Skeletal muscle tissue (tissue), 4 donors: ENCODE measurements around the gene NXF1. TPM values are rescaled to one million over a fixed set of nuclear protein-coding genes. Genes with fewer than 3 reads are reported as not detected.

Experiments
- H3K27ac ChIP-seq: one replicate; pipeline ENCODE4 v1.7.0; 2013; ENCODE audit warnings: mild to moderate bottlenecking, low read depth, low read length, inconsistent platforms
- H3K27me3 ChIP-seq, 3 donors: one replicate each; pipeline ENCODE4 v1.7.0; 2013; ENCODE audit warnings: low read length in 3 of 3; ENCODE audit not compliant: control insufficient read depth in 3 of 3, insufficient read depth in 3 of 3
- H3K36me3 ChIP-seq, 3 donors: one replicate each; pipeline ENCODE4 v1.7.0; 2013; ENCODE audit warnings: low read length in 3 of 3; ENCODE audit not compliant: control insufficient read depth in 3 of 3, insufficient read depth in 3 of 3
- H3K4me1 ChIP-seq, 3 donors: one replicate each; pipeline ENCODE4 v1.7.0; 2013; ENCODE audit warnings: low read length in 3 of 3, mild to moderate bottlenecking in 3 of 3; ENCODE audit not compliant: control insufficient read depth in 3 of 3, insufficient read depth in 3 of 3
- H3K4me3 ChIP-seq, 3 donors: one replicate each; pipeline ENCODE4 v1.7.0; 2013; ENCODE audit warnings: low read length in 3 of 3
- H3K9ac ChIP-seq, 3 donors: one replicate each; pipeline ENCODE4 v1.7.0; 2013; ENCODE audit warnings: low read length in 3 of 3, mild to moderate bottlenecking in 3 of 3, moderate library complexity in 2 of 3, low read depth in 1 of 3
- H3K9me3 ChIP-seq, 3 donors: one replicate each; pipeline ENCODE4 v1.7.0; 2013; ENCODE audit warnings: low read length in 3 of 3; ENCODE audit not compliant: control insufficient read depth in 3 of 3
- total RNA-seq: library from RNA; depleted of rRNA; stranded (reverse); fragments of >200 nt; gene quantifications from one replicate; pipeline ENCODE4 v1.2.3, GENCODE V29; 2014
- donor health status: Osteomylitis.

NXF1 gene
- total RNA-seq: 12.5 TPM

DNA sequence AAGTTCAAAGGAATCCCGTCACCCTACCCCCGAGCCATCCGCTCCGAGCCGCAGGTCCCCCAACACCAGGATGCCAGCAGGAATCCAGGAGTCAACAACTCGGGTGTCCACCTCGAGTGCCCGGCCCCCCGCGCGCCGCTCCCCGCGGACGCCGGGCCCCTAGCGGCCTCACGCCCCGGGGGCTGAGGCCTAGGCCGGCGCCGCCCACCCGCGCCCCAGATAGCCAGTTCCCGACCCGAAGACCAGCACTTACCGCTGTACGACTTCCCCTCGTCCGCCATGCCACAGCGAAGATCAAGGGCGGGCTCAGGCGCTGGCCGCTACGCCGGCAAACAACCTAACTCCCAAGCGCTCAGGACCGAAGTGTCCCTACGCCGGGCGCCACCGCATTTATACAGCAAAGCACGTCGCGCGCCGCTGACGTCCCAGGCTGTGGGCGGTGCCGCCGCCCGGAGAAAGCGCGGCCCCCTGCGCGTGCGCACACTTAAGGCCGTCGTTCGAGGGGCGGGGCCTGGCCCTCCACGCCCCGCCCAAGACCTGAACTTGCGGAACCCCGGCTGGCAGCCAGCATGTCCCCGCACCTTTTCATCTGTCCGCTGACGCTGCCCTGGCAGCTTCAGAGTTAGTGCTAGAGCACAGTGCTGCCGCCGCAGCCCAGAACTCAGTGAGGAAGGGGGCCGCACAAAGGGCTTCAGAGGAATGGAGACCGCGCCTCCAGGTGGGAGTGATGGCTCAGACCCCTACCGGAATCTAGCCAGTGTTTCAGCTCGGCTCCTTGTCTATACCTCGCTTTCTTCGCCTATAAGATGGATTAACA is at the start of gene NXF1:
NXF1 (minus strand) TSS at position 365 of the 817 bp plus-strand sequence; CDS start at position 281, 84 bp downstream.
- Histone ChIP-seq H3K9me3 (no peaks in the 10 kb centered on the region), H3K27ac (peak within 1 kb of the TSS; percentile 97), H3K4me1 (peaks cover 22 to 28% (median 26%) of the 10 kb centered on the region in 3 donors), H3K4me3 (peak within 1 kb of the TSS; percentile 88 to 94 (median 89)), H3K9ac (peak within 1 kb of the TSS; percentile 95 to 97 (median 96)), H3K36me3 (peaks cover 28 to 32% (median 31%) of the 10 kb centered on the region in 3 donors), H3K27me3 (no peaks in the 10 kb centered on the region)

DNA sequence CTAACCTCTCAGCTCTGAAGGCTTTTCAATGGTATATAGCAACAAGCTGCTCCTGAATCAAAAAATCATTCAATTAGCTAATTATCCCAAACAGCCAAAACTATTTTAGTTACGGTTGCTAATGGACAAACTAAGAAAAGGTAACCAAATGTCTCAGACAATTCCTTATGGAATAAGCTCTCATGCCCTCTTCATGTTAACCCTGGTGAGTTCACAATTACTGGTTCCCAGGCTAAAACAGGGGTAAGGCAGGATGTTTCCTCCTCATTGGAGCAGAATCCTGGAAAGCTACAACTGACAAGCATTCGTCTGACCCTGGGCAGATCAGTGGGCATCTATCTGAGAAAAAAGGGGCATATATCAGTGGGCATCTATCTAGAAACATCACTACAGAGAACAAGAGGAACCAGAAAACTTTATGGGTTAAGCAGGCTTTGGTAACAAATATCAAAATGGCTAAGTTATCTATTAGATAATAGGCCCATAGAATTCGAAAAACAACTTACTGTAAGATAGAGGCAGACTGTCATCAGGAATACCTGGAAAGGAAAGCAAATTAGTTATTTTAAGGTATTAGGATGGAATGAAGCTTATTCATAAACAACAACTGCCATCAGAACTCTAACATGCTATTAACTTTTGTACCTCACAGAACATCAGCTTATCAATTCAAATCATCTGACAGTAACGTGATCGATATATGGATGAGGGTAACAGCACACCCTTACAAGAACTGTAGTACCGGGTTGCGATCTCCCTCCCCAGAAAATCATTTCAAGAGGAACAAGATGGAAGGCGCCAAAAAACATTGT is 49.0 kb upstream of the NXF1 start:
- H3K9ac ChIP-seq: peak overlapping the region; percentile 67 to 91 (median 88)
- no peak overlapping the region for H3K27ac ChIP-seq
- peaks cover 22 to 38% (median 32%) of the 10 kb centered on the region in 3 donors for H3K4me1 ChIP-seq
- H3K9me3 ChIP-seq: no peaks in the 10 kb centered on the region
- H3K27me3 ChIP-seq: no peaks in the 10 kb centered on the region
- H3K4me3 ChIP-seq: peak overlapping the region; percentile 86 to 98 (median 96)
- H3K36me3 ChIP-seq: peaks cover 26 to 38% (median 30%) of the 10 kb centered on the region in 3 donors

DNA sequence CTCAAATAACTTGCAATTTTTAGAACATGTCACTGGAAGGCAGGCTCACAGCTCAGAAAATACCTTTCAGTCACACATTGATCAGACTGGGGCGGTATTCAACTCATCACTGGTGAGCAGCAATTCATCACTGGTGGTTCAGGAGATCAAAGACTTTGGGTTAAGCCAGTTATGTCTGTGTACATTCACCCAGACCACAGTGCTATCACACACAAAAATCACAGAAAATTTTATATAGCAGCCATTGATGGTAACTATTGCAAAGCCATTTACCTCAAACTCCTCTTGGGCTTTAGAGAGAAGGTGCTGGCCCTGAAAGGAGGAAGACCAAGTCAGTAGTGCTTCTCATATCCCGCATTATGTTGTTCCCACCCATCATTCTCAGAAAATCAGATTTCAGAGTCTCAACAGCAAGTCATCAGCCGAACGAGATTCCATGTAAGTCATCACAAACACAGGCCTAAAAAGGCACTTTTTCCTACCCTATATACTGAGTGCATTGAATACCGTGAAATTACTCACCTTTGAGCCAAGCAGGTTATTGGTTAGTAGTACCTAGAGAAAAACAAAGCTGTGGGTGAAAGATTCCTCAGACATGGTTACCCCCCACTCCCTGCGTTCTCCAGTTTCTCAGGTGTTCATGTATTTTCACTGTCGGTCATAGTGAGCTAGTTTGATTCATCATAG is 48.2 kb upstream of the NXF1 start:
- no peaks in the 10 kb centered on the region for H3K27me3 ChIP-seq
- no peak overlapping the region for H3K4me3 ChIP-seq
- peaks cover 26 to 38% (median 30%) of the 10 kb centered on the region in 3 donors for H3K36me3 ChIP-seq
- H3K9me3 ChIP-seq: no peaks in the 10 kb centered on the region
- peaks cover 22 to 38% (median 32%) of the 10 kb centered on the region in 3 donors for H3K4me1 ChIP-seq
- H3K9ac ChIP-seq: peak overlapping the region in 2 of 3 donors; percentile 52 to 91
- H3K27ac ChIP-seq: no peak overlapping the region

DNA sequence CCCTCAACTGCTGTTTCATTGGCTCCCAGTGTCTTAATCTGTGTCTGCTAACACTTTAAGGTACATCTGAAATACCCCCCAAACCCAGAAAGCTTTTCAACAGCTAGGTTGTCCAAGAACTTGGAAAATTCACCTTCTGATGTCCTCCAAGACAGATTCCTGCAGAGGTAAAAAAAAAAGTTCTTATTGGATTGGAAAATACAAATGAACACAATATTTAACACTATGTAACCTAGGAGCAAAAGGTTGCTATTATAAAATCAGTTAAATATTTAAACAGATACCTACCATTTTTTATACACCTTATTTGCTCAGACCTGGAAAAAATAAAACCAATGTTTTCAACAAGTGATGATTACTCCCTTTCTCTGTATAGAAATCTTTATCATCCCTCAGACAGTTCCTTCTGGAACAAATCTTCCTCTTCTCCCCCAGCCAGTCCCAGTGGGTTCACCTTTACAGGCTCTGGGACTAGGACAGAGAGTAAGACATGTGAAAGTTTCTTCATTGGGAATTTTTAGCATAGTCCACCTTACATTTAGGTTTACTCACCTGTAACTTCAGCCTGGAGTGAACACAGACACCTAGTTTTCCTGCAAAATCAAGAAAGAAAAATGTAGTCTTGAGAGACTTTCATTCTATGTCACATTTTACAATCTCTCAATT is 47.4 kb upstream of the NXF1 start:
- H3K27me3 ChIP-seq: no peaks in the 10 kb centered on the region
- no peak overlapping the region for H3K9ac ChIP-seq
- H3K9me3 ChIP-seq: no peaks in the 10 kb centered on the region
- peaks cover 22 to 38% (median 32%) of the 10 kb centered on the region in 3 donors for H3K4me1 ChIP-seq
- no peak overlapping the region for H3K4me3 ChIP-seq
- H3K27ac ChIP-seq: no peak overlapping the region
- peaks cover 26 to 38% (median 30%) of the 10 kb centered on the region in 3 donors for H3K36me3 ChIP-seq

DNA sequence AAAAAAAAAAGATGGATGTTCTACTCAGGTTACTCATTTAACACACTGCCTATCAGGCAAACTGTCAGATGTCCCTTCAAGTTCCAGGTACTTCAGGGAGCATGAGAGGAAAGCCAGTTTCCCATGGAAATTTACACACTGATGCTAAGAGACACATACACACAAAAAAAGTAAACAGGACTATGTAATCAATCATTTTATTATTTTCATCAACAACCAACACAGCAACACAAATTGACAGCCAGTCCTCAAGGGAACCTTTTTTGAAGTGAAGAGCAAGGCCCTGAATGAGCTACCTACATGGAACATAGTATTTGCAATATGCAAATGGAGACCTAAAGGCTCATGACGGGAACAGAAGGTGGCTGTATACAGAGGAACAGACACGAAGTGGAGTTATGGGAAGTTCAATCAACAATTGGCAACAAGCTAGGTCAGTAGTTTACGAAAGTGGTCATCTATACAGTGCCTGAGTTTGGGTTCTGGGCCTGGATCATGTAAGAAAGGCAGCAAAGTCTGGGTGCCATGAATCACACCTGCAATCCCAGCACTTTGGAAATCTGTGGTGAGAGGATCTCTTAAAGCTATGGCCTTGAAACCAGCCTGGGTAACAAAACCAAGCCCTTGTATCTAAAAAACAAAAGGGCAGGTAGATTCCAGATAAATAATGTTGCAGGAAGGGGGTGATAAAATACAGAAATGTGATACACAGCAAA is 46.7 kb upstream of the NXF1 start:
- Histone ChIP-seq H3K9ac (no peak overlapping the region), H3K4me1 (peaks cover 22 to 37% (median 32%) of the 10 kb centered on the region in 3 donors), H3K27me3 (no peaks in the 10 kb centered on the region), H3K4me3 (no peak overlapping the region), H3K36me3 (peaks cover 26 to 38% (median 30%) of the 10 kb centered on the region in 3 donors), H3K9me3 (no peaks in the 10 kb centered on the region), H3K27ac (no peak overlapping the region)

DNA sequence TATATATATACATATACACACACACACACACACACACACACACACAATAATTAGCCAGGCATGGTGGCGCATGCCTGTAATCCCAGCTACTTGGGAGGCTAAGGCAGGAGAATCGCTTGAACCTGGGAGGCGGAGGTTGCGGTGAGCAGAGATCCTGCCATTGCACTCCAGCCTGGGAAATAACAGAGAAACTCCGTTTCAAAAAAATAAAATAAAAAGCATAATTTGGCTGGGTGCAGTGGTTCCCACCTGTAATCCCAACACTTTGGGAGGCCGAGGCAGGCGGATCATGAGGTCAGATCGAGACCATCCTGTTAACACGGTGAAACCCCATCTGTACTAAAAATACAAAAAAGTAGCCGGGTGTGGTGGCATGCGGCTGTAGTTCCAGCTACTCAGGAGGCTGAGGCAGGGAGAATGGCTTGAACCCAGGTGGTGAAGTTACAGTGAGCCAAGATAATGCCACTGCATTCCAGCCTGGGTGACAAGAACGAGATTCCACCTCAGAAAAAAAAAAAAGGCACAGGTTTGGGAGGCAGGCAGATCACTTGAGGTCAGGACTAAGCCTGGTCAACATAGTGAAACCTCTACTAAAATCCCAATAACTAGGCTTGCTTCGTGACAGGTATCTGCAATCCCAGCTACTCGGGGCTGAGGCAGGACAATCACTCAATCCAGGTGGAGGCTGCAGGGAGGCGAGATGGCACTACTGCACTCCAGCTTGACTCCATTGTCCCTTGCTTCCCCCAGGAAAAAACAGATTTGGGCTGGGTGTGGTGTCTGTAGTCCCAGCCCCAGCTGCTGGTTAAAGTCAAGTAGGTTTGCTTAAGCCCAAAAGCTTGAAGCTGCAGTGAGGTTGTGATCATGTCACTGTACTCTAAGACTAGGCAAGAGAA is 45.9 kb upstream of the NXF1 start:
- H3K4me1 ChIP-seq: peaks cover 18 to 29% (median 26%) of the 10 kb centered on the region in 3 donors
- H3K36me3 ChIP-seq: peaks cover 26 to 38% (median 30%) of the 10 kb centered on the region in 3 donors
- H3K27ac ChIP-seq: no peak overlapping the region
- peak overlapping the region in 1 of 3 donors; percentile 21 for H3K9ac ChIP-seq
- no peak overlapping the region for H3K4me3 ChIP-seq
- H3K9me3 ChIP-seq: no peaks in the 10 kb centered on the region
- no peaks in the 10 kb centered on the region for H3K27me3 ChIP-seq

DNA sequence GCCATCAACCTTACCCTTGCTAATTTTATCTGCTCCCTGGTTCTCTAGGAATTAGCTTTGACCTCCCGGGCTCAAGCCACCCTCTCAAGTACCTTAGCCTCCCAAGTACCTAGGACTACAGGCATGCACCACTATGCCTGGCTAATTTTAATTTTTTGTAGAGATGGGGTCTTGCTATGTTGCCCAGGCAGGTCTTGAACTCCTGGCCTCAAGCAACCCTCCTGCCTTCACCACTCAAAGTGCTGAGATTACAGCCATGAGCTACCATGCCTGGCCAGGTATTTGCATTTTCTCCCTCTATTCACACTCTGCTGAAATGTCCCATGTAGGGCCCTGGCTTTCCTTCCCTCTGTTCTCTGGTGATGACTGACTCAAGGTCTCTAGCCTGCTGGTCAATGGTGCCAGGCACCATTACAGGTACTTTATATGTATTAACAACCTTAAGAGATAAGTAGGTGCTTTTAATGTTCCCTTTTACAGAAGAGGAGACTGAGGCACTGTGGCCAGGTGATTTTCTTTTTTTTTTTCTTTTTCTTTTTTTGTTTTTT is 42.6 kb upstream of the NXF1 start:
- H3K27ac ChIP-seq: no peak overlapping the region
- H3K36me3 ChIP-seq: peaks cover 10 to 16% (median 16%) of the 10 kb centered on the region in 3 donors
- H3K9me3 ChIP-seq: no peaks in the 10 kb centered on the region
- H3K27me3 ChIP-seq: no peaks in the 10 kb centered on the region
- no peaks in the 10 kb centered on the region for H3K4me1 ChIP-seq
- H3K4me3 ChIP-seq: no peak overlapping the region
- H3K9ac ChIP-seq: no peak overlapping the region

DNA sequence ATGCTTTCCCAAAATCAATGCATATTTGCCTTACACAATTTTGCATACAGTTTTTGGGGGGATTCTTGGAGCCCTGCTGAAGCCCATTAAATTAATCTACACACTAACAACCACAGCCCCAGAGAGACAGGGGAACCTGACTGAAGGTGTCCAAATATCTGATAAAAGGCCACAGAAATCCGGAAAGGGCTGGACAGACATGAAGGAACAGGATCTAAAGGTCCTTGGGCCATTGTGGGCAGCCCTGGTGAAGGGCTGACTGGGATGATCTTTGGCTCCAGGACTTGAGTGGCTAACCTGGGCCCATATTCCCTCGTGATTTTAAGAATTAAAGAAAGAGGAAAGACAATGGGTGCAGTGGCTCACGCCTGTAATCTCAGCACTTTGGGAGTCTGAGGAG is 40.9 kb upstream of the NXF1 start:
- H3K27me3 ChIP-seq: no peaks in the 10 kb centered on the region
- peaks cover 0 to 2% (median 0%) of the 10 kb centered on the region in 3 donors for H3K36me3 ChIP-seq
- peaks cover 7 to 8% (median 7%) of the 10 kb centered on the region in 3 donors for H3K4me1 ChIP-seq
- no peak overlapping the region for H3K4me3 ChIP-seq
- H3K9ac ChIP-seq: no peak overlapping the region
- H3K27ac ChIP-seq: no peak overlapping the region
- no peaks in the 10 kb centered on the region for H3K9me3 ChIP-seq
